C1 segment of cervical spinal cord (tissue), 14 donors: ENCODE data around the gene NDUFA7.
"Not testable (repeated sequence)": the region's sequence is repeated elsewhere in the genome, so short reads cannot be mapped to it uniquely, and the experiment has no call there.

Source experiments
- DNase-seq, 14 donors: peaks; one replicate each; lab custom pipeline; 2025; lab: John Stamatoyannopoulos, UW

The NDUFA7 gene

GRCh38 chr19:8321067-8321985 is at the start of gene NDUFA7, which contains the start of gene RPS28:
Gene NDUFA7, minus strand, starts transcription at chr19:8321375. Its CDS starts 17 bp downstream, at chr19:8321358.
Gene RPS28, plus strand, starts transcription at chr19:8321496. Its CDS starts 35 bp downstream, at chr19:8321531.
- DNase-seq, result peak; percentile 63 to 95 (median 90)

DNA sequence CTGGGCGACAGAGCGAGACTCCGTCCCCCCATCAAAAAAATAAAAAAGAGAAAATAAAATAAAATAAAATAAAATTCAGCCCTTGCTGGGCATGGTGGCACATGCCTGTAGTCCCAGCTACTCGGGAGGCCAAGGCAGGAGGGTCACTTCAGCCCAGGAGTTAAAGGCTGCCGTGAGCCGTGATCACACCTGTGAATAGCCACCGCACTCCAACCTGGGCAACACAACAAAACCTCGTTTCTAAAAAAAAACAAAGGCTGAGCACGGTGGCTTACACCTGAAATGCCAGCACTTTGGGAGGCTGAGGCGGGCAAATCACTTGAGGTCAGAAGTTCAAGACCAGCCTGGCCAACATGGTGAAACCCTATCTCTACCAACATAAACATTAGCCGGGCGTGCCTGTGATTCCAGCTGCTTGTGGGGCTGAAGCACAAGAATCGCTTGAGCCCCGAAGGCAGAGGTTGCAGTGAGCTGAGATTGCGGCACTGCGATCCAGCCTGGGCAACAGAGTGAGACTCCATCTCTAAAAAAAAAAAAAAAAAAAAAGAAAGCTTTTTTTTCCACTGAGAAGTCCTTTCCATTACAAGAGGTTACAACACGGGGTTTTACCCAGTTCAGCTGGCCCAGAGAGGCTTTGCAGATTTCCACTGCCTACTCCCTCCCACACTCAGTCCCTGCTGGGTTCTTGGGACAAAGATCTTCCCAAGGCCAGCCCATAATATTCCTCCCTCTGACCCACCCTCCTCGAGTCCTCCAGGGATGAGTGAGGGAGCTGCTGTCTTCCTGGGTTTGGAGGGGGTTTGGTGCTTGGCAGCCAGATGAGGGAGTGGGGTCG is 49.2 kb upstream of the NDUFA7 start:
- DNase-seq, result no peak

- DNase-seq, result peak in 12 of 14 donors; percentile 25 to 81 (median 60)
These were observed 46.3 kb upstream of the NDUFA7 start for GRCh38 chr19:8367327-8368001.

- DNase-seq, result peak in 1 of 14 donors; percentile 53
These were observed 45.8 kb upstream of the NDUFA7 start for GRCh38 chr19:8366961-8367326.

DNA sequence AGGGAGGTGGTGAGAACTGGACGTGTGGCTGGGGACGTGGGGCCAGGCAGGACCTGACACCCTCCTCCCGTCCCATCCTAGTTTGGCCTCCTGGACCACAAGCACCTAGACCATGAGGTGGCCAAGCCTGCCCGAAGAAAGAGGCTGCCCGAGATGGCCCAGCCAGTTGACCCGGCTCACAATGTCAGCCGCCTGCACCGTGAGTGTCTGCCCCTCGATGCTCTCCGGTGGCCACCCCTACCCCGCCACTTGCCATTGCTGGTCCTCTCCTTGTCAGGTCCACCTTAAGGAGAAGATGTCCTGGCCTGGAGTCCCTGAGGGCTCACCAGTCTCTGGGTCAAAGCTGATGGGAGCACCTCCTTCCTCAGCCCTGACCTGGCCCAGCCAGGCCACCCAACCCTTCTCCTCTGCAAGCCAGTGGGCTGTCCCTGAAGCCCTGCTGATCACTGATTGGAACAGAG is 45.0 kb upstream of the NDUFA7 start:
- DNase-seq, result no peak

DNA sequence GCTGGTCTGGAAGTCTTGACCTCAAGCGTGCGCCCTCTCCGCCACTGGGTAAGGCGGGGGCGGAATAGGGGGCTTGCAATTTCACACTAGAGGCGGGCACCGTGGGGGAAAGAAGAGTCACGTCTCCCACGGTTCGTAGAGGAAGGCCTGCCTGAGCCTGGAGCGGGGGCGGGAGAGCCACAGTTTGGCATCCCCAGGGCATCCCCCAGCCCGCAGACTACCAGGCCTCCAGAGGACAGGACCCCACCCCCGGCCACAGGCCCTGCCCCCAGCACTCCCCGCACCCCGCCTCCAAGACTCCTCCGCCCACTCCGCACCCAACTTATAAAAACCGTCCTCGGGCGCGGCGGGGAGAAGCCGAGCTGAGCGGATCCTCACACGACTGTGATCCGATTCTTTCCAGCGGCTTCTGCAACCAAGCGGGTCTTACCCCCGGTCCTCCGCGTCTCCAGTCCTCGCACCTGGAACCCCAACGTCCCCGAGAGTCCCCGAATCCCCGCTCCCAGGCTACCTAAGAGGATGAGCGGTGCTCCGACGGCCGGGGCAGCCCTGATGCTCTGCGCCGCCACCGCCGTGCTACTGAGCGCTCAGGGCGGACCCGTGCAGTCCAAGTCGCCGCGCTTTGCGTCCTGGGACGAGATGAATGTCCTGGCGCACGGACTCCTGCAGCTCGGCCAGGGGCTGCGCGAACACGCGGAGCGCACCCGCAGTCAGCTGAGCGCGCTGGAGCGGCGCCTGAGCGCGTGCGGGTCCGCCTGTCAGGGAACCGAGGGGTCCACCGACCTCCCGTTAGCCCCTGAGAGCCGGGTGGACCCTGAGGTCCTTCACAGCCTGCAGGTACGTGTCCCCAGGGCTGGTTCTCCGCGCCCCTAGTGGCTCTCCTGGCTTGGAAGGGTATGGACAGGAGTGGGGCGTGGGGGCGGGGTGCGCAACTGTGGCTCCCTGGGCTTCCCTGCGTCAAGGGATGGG is 42.9 kb upstream of the NDUFA7 start, which contains the start of gene ANGPTL4:
ANGPTL4 (plus strand) TSS at position 353 of the 969 bp plus-strand sequence; CDS start at position 520, 167 bp downstream.
- DNase-seq, result peak in 11 of 14 donors; percentile 1 to 78 (median 43)

GRCh38 chr19:8361921-8362793 is 41.0 kb upstream of the NDUFA7 start:
- DNase-seq, result peak in 12 of 14 donors; percentile 6 to 93 (median 59)

DNA sequence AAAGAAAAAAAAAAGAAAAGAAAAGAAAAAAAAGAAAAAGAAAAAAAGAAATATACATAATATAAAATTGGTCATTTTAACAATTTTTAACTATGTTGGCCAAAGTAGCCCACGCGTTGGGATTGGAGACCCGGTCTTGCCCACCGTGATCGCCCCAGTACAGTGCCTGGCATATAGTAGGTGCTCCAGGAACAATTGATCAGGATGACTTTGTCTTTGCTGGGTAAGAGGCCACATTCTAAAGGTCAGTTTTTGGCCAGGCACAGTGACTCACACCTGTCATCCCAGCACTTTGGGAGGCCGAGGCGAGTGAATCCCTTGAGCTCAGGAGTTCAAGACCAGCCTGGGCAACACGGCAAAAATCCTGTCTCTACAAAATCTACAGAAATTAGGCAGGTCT is 39.0 kb upstream of the NDUFA7 start:
- no peak for DNase-seq

- DNase-seq, result no peak
These were observed 37.8 kb upstream of the NDUFA7 start for GRCh38 chr19:8358948-8359347.

DNA sequence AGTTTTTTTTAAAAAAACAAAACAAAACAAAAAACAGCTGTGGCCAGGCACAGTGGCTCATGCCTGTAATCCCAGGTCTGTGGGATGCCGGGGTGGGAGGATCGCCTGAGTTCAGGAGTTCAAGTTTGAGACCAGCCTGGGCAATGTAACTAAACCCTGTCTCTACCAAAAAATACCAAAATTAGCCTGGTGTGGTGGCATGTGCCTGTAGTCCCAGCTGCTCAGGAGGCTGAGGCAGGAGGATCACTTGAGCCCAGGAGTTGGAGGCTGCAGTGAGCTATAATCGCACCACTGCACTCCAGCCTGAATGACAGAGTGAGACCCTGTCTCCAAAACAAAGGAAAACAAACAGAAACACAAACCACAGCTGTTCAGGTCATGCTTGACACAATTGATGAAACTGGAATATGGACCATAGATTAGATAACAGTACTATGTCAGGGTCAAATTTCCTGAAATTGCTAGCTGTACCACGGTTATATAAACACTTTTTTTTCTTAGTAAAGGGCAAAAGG is 35.9 kb upstream of the NDUFA7 start:
- DNase-seq, result no peak

DNA sequence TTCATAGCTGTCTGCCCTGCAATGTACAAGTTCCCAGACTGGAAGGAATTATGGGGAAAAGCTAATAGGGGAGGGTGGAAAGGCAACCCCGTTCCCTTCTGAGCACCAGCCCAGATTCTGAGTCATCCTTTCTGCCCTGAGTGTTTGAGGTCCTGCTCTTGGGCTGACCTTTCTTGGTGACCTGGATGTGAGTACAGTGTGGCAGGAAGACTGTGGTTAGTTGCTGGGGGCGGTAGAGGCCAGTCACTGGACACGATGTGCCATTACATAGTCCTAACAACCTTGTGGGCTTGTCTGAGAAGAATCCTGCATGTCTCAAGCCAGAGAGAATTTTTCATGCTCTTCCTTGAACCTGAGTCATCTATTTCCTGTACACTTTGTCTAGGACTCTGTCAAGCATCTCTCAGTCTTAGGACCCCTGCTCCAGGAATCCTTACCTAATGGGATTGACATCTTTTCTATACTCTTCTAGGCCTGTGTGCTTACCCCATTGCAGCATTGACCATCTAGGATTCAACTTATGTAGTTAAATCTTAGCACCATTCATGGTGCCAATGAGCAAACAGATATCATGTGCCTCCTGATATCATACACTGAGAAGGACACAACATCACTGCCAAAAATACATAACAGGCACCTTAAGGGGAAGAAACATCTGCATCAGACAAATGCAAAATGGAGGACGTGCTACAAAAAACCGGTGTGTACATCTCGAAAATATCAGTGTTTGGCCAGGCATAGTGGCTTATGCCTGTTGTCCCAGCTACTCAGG is 34.6 kb upstream of the NDUFA7 start:
- peak in 1 of 14 donors; percentile 26 for DNase-seq

GRCh38 chr19:8352845-8353244 is 31.7 kb upstream of the NDUFA7 start:
- DNase-seq, result not testable (repeated sequence)

GRCh38 chr19:8352134-8352827 is 31.1 kb upstream of the NDUFA7 start:
- DNase-seq, result no peak

- DNase-seq, result not testable (repeated sequence)
These were observed 28.6 kb upstream of the NDUFA7 start for GRCh38 chr19:8349629-8350372.

DNA sequence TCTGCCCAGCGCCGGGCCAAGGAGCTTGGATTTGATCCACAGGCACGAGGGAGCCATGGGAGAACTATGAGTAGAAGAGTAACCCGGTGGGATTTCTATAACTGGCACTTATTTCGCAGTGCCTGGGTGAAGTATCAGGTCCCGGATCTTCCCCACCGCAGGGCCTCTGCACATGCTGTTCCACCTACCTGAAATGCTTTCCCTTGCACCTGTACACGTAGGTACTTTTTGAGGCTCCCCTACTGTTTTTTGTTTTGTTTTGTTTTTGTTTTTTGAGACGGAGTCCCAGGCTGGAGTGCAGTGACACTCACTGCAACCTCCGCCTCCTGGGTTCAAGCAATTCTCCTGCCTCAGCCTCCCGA is 22.3 kb upstream of the NDUFA7 start:
- no peak for DNase-seq

- DNase-seq, result peak in 13 of 14 donors; percentile 34 to 87 (median 70)
These were observed 21.7 kb upstream of the NDUFA7 start, which contains the start of gene KANK3 for GRCh38 chr19:8342684-8343482. Gene KANK3, minus strand, starts transcription at chr19:8343262. Its CDS starts 5,434 bp downstream, at chr19:8337828.
